NCI-H2081 treated with DMSO at 0.1 percent for 48 hours (cell line): ENCODE results near the gene TMC5.
"Not testable (repeated sequence)": the region's sequence is repeated elsewhere in the genome, so short reads cannot be mapped to it uniquely, and the experiment has no call there.

Source experiments
- DNase-seq: peaks from one replicate; lab custom pipeline; 2025; lab: John Stamatoyannopoulos, UW

The TMC5 gene

GRCh38 chr16:19542138-19542821 lies 124.6 kb downstream of the TMC5 start:
- DNase-seq = peak; percentile 87

GRCh38 chr16:19543278-19543996 lies 125.8 kb downstream of the TMC5 start:
- DNase-seq = not testable (repeated sequence)

DNA sequence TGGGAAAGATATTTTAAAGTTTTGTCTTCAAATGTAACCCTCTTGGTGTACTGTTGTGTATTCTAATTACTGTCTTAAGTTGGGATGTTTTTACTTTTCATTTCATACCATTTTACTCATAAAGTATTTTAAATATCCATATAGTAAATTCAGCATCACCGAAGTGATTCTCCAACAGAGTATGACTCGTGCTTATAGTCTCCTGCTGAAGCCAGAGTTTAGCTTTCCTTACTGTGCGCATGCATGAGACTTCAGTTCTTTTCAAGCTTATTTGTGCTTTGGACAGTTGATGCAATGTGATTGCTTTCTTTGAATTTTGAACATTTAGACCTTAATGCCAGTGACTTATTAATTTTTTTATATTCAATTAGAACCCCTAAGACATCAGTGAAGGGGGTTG lies 130.5 kb downstream of the TMC5 start:
- no peak for DNase-seq
